ENCODE data around the gene SLX4IP.

Gene SLX4IP

GRCh38 chr20:10645205-10645570, 210.1 kb downstream of the SLX4IP start:
- no peak overlapping the region for H3K9ac ChIP-seq
- no peak overlapping the region for H2AFZ ChIP-seq
- peak overlapping the region; percentile 39 for H3K27ac ChIP-seq
- no peak overlapping the region for H3K4me2 ChIP-seq (ENCODE audit: low read length)
- no peak for TF ChIP-seq CTCF (IDR thresholded peaks at IDR 0.05)
- peaks cover 20% of the 10 kb centered on the region for H3K4me1 ChIP-seq
- no peaks in the 10 kb centered on the region for H3K27me3 ChIP-seq (ENCODE audit: control insufficient read depth, insufficient read depth, low read length)
- no peak overlapping the region for H3K4me3 ChIP-seq (ENCODE audit: low read depth, low read length)
- H3K79me2 ChIP-seq, result peaks cover 6% of the 10 kb centered on the region
- H3K9me3 ChIP-seq (ENCODE audit: control insufficient read depth, low read length), result no peaks in the 10 kb centered on the region
- H3K36me3 ChIP-seq (ENCODE audit: control insufficient read depth, insufficient read depth, low read length), result no peaks in the 10 kb centered on the region

- no peaks in the 10 kb centered on the region for H3K9me3 ChIP-seq (ENCODE audit: control insufficient read depth, low read length)
- no peaks in the 10 kb centered on the region for H3K36me3 ChIP-seq (ENCODE audit: control insufficient read depth, insufficient read depth, low read length)
- no peak overlapping the region for H2AFZ ChIP-seq
- no peak overlapping the region for H3K9ac ChIP-seq
- no peaks in the 10 kb centered on the region for H3K27me3 ChIP-seq (ENCODE audit: control insufficient read depth, insufficient read depth, low read length)
- peaks cover 14% of the 10 kb centered on the region for H3K4me1 ChIP-seq
- no peak overlapping the region for H3K27ac ChIP-seq
- H3K4me2 ChIP-seq (ENCODE audit: low read length), result no peak overlapping the region
- H3K4me3 ChIP-seq (ENCODE audit: low read depth, low read length), result no peak overlapping the region
- TF ChIP-seq CTCF (IDR thresholded peaks at IDR 0.05), result no peak
- H3K79me2 ChIP-seq, result peaks cover 11% of the 10 kb centered on the region
These were observed 210.9 kb downstream of the SLX4IP start for GRCh38 chr20:10646006-10646405.

GRCh38 chr20:10646886-10647420, 211.8 kb downstream of the SLX4IP start:
- H3K27ac ChIP-seq, result no peak overlapping the region

GRCh38 chr20:10647471-10647870, 212.4 kb downstream of the SLX4IP start:
- Histone ChIP-seq H3K4me1 (peaks cover 22% of the 10 kb centered on the region), H3K27me3 (ENCODE audit: control insufficient read depth, insufficient read depth, low read length) (no peaks in the 10 kb centered on the region), H3K36me3 (ENCODE audit: control insufficient read depth, insufficient read depth, low read length) (no peaks in the 10 kb centered on the region), H3K4me3 (ENCODE audit: low read depth, low read length) (no peak overlapping the region), H3K27ac (no peak overlapping the region), H3K9ac (no peak overlapping the region), H3K79me2 (peaks cover 20% of the 10 kb centered on the region), H3K4me2 (ENCODE audit: low read length) (no peak overlapping the region), H3K9me3 (ENCODE audit: control insufficient read depth, low read length) (no peaks in the 10 kb centered on the region), H2AFZ (no peak overlapping the region)
- peak; percentile 29 for TF ChIP-seq CTCF (IDR thresholded peaks at IDR 0.05)

More at GRCh38 chr20:10646886-10647420, 211.8 kb downstream of the SLX4IP start:
- H3K9me3 ChIP-seq (ENCODE audit: control insufficient read depth, low read length), result no peaks in the 10 kb centered on the region
- H3K36me3 ChIP-seq (ENCODE audit: control insufficient read depth, insufficient read depth, low read length), result no peaks in the 10 kb centered on the region
- no peak overlapping the region for H3K9ac ChIP-seq
- no peaks in the 10 kb centered on the region for H3K27me3 ChIP-seq (ENCODE audit: control insufficient read depth, insufficient read depth, low read length)
- peaks cover 14% of the 10 kb centered on the region for H3K79me2 ChIP-seq
- H3K4me1 ChIP-seq, result peaks cover 20% of the 10 kb centered on the region
- no peak overlapping the region for H3K4me2 ChIP-seq (ENCODE audit: low read length)
- no peak for TF ChIP-seq CTCF (IDR thresholded peaks at IDR 0.05)
- H3K4me3 ChIP-seq (ENCODE audit: low read depth, low read length), result no peak overlapping the region
- no peak overlapping the region for H2AFZ ChIP-seq

- TF ChIP-seq CTCF (IDR thresholded peaks at IDR 0.05), result no peak
- Histone ChIP-seq H3K27ac (no peak overlapping the region), H3K4me3 (ENCODE audit: low read depth, low read length) (no peak overlapping the region), H3K36me3 (ENCODE audit: control insufficient read depth, insufficient read depth, low read length) (no peaks in the 10 kb centered on the region), H3K9ac (no peak overlapping the region), H2AFZ (no peak overlapping the region), H3K27me3 (ENCODE audit: control insufficient read depth, insufficient read depth, low read length) (no peaks in the 10 kb centered on the region), H3K4me2 (ENCODE audit: low read length) (no peak overlapping the region), H3K4me1 (peaks cover 26% of the 10 kb centered on the region), H3K79me2 (peaks cover 20% of the 10 kb centered on the region), H3K9me3 (ENCODE audit: control insufficient read depth, low read length) (no peaks in the 10 kb centered on the region)
These were observed 212.8 kb downstream of the SLX4IP start for GRCh38 chr20:10647909-10648308.
